OCI-LY1 (cell line): ENCODE data around the gene LNPEP.
"Not testable (repeated sequence)": the region's sequence is repeated elsewhere in the genome, so short reads cannot be mapped to it uniquely, and the experiment has no call there.

Source experiments
- H2AFZ ChIP-seq: fragments of 200-600 bp; sonication (generic), shearing (Covaris generic); 2 replicates; pipeline ENCODE4 v1.6.0; 2014; ENCODE audit warnings: antibody characterized with exemption, mild to moderate bottlenecking, low read length
- H3F3A ChIP-seq: fragments of 200-600 bp; sonication (generic), shearing (Covaris generic); 2 replicates; pipeline ENCODE4 v1.6.0; 2014; ENCODE audit warnings: mild to moderate bottlenecking, antibody characterized with exemption, low read length, moderate library complexity; ENCODE audit not compliant: insufficient read depth
- H3K27ac ChIP-seq: fragments of 200-600 bp; sonication (generic); 2 replicates; pipeline ENCODE4 v1.5.1; 2014; ENCODE audit warnings: low read length, mixed run types, mild to moderate bottlenecking, low read depth; ENCODE audit not compliant: poor library complexity, severe bottlenecking
- H3K27me3 ChIP-seq: fragments of 200-600 bp; sonication (generic); 2 replicates; pipeline ENCODE4 v1.6.0; 2014; ENCODE audit warnings: antibody characterized with exemption, mild to moderate bottlenecking, low read length, moderate library complexity; ENCODE audit not compliant: insufficient read depth
- H3K36me3 ChIP-seq: fragments of 200-600 bp; sonication (generic); 2 replicates; pipeline ENCODE4 v1.6.1; 2014; ENCODE audit warnings: mild to moderate bottlenecking, antibody characterized with exemption, low read length, moderate library complexity, mixed read lengths; ENCODE audit not compliant: insufficient read depth
- H3K4me1 ChIP-seq: fragments of 200-600 bp; sonication (generic); 2 replicates; pipeline ENCODE4 v1.5.1; 2014; ENCODE audit warnings: mild to moderate bottlenecking, low read length, moderate library complexity; ENCODE audit not compliant: insufficient read depth, severe bottlenecking
- H3K4me2 ChIP-seq: fragments of 200-600 bp; sonication (generic), shearing (Covaris generic); 2 replicates; pipeline ENCODE4 v1.6.1; 2014; ENCODE audit warnings: low read length
- H3K4me3 ChIP-seq: fragments of 200-600 bp; sonication (generic); 2 replicates; pipeline ENCODE4 v1.5.1; 2014; ENCODE audit warnings: low read length, low read depth, mild to moderate bottlenecking, mixed read lengths; ENCODE audit not compliant: poor library complexity, severe bottlenecking
- H3K79me2 ChIP-seq: fragments of 200-600 bp; shearing (Covaris generic); 2 replicates; pipeline ENCODE4 v1.6.1; 2016; ENCODE audit warnings: mixed run types, low read length, mixed read lengths; ENCODE audit not compliant: insufficient read depth
- H3K9ac ChIP-seq: fragments of 200-600 bp; sonication (generic), shearing (Covaris generic); 2 replicates; pipeline ENCODE4 v1.6.1; 2014; ENCODE audit warnings: mild to moderate bottlenecking, low read length, mixed read lengths
- H3K9me2 ChIP-seq: fragments of 200-600 bp; sonication (generic), shearing (Covaris generic); 2 replicates; pipeline ENCODE4 v1.6.1; 2014; ENCODE audit warnings: low read depth, mild to moderate bottlenecking, low read length, mixed read lengths
- H3K9me3 ChIP-seq: fragments of 200-600 bp; shearing (Covaris generic); 2 replicates; pipeline ENCODE4 v1.6.1; 2014; ENCODE audit warnings: low read length, mixed read lengths
- H4K20me1 ChIP-seq: fragments of 200-600 bp; sonication (generic), shearing (Covaris generic); 2 replicates; pipeline ENCODE4 v1.6.0; 2016; ENCODE audit warnings: mild to moderate bottlenecking, low read length; ENCODE audit not compliant: insufficient read depth
- EZH2 ChIP-seq: fragments of 200-600 bp; sonication (generic), shearing (Covaris generic); IDR thresholded peaks from 2 replicates; pipeline ENCODE4 v1.8.0; 2017; ENCODE audit warnings: borderline replicate concordance, mixed run types, mild to moderate bottlenecking, antibody characterized with exemption, low read length, moderate library complexity, mixed read lengths
- TF ChIP-seq, protein P1 (sequence below): fragments of 200-600 bp; sonication (generic), shearing (Covaris generic); IDR thresholded peaks from 2 replicates; pipeline ENCODE4 v1.5.1; 2017; ENCODE audit warnings: mild to moderate bottlenecking, antibody characterized with exemption, low read length, moderate library complexity, mixed read lengths

The LNPEP gene

DNA sequence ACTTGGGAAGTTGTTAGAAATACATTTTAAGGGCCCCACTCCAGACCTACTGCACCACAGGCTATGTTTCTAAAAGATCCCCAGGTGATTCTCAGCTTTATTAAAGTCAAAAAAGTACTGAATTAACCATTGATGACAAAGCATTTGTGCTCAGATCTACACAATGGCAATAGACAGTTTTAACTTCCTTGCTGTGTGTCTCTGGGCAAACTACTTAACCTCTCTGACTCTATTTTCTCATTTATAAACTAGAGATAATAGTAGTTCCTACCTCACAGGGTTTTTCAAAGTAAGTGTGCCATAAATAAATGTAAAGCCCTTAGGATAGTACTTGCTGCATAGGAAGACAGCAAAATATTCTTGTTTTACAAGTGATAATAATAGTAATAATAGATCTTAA lies 140.2 kb downstream of the LNPEP start:
- Histone ChIP-seq H3K27me3 (no peaks in the 10 kb centered on the region), H3K27ac (no peak overlapping the region), H3K4me1 (no peaks in the 10 kb centered on the region), H3K4me2 (no peak overlapping the region), H3K4me3 (no peak overlapping the region), H3K79me2 (no peaks in the 10 kb centered on the region), H3F3A (no peaks in the 10 kb centered on the region), H3K9ac (no peak overlapping the region), H2AFZ (no peak overlapping the region), H3K36me3 (no peaks in the 10 kb centered on the region), H3K9me3 (no peaks in the 10 kb centered on the region), H4K20me1 (no peaks in the 10 kb centered on the region), H3K9me2 (no peaks in the 10 kb centered on the region)
- TF ChIP-seq EZH2, result no peak
- TF ChIP-seq, protein P1, sequence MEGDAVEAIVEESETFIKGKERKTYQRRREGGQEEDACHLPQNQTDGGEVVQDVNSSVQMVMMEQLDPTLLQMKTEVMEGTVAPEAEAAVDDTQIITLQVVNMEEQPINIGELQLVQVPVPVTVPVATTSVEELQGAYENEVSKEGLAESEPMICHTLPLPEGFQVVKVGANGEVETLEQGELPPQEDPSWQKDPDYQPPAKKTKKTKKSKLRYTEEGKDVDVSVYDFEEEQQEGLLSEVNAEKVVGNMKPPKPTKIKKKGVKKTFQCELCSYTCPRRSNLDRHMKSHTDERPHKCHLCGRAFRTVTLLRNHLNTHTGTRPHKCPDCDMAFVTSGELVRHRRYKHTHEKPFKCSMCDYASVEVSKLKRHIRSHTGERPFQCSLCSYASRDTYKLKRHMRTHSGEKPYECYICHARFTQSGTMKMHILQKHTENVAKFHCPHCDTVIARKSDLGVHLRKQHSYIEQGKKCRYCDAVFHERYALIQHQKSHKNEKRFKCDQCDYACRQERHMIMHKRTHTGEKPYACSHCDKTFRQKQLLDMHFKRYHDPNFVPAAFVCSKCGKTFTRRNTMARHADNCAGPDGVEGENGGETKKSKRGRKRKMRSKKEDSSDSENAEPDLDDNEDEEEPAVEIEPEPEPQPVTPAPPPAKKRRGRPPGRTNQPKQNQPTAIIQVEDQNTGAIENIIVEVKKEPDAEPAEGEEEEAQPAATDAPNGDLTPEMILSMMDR, result no peak

DNA sequence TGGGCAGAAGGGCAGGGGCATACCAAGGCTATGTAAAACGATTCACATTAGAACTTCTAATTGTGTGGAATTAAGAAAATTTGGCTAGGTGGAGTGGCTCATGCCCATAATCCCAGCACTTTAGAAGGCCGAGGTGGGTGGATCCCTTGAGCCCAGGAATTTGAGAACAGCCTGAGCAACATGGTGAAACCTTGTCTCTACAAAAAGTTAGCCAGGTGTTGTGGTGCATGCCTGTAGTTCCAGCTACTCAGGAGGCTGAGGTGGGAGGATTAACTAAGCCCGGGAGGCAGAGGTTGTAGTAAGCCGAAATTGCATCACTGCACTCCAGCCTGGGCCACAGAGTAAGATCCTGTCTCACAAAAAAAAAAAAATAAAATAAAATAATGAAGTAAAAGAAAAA lies 141.4 kb downstream of the LNPEP start:
- H3K4me1 ChIP-seq, result no peaks in the 10 kb centered on the region
- no peaks in the 10 kb centered on the region for H3K9me3 ChIP-seq
- H3K9me2 ChIP-seq, result no peaks in the 10 kb centered on the region
- H3K36me3 ChIP-seq, result no peaks in the 10 kb centered on the region
- no peaks in the 10 kb centered on the region for H4K20me1 ChIP-seq
- TF ChIP-seq, protein P1, result no peak
- no peak for TF ChIP-seq EZH2
- no peak overlapping the region for H3K4me2 ChIP-seq
- no peak overlapping the region for H2AFZ ChIP-seq
- H3K27me3 ChIP-seq, result no peaks in the 10 kb centered on the region
- no peak overlapping the region for H3K4me3 ChIP-seq
- no peak overlapping the region for H3K9ac ChIP-seq
- H3F3A ChIP-seq, result no peaks in the 10 kb centered on the region
- H3K27ac ChIP-seq, result no peak overlapping the region
- H3K79me2 ChIP-seq, result no peaks in the 10 kb centered on the region

DNA sequence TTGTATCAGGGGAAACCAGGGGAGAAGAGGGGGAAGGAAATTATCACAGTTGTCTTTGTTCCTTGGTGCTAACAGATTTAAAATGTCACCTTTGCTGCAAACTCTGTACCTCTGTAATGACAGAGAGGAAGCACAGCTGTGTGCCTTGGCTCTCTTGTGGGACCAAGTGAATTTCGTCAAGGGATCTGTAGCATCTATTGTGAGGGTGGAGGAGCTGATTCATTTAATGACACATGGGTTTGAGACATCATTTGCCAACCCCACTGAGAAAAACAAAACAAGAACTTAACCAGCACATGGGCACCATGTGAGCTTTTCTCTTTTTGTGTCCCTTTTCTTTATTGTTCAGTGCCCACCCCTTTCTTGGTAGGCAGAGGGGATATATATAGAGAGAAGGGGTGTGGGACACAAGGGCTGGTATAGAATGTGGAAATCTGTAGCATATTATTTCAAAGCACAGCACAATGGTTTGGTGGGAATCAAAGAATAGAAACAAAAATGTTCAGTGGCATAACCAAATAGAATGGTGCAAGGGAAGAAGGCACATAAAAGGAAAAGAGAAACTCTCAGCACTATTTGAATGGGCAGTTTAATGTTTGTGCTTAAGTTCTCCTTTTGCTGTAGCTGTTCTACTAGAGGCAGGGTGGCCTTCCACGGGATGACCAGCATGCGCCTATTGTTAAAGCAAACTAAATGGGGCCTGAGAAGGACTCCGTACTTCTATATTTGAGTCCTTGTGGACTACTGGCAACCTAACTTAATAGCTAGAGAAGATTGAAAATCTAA lies 143.3 kb downstream of the LNPEP start:
- H3K9me2 ChIP-seq, result no peaks in the 10 kb centered on the region
- no peaks in the 10 kb centered on the region for H3F3A ChIP-seq
- no peak overlapping the region for H3K4me3 ChIP-seq
- H3K4me2 ChIP-seq, result no peak overlapping the region
- TF ChIP-seq, protein P1, result no peak
- no peak for TF ChIP-seq EZH2
- H3K27ac ChIP-seq, result no peak overlapping the region
- H3K4me1 ChIP-seq, result no peaks in the 10 kb centered on the region
- H4K20me1 ChIP-seq, result no peaks in the 10 kb centered on the region
- no peaks in the 10 kb centered on the region for H3K9me3 ChIP-seq
- H3K36me3 ChIP-seq, result no peaks in the 10 kb centered on the region
- H3K79me2 ChIP-seq, result no peaks in the 10 kb centered on the region
- no peak overlapping the region for H2AFZ ChIP-seq
- H3K9ac ChIP-seq, result no peak overlapping the region
- H3K27me3 ChIP-seq, result no peaks in the 10 kb centered on the region

DNA sequence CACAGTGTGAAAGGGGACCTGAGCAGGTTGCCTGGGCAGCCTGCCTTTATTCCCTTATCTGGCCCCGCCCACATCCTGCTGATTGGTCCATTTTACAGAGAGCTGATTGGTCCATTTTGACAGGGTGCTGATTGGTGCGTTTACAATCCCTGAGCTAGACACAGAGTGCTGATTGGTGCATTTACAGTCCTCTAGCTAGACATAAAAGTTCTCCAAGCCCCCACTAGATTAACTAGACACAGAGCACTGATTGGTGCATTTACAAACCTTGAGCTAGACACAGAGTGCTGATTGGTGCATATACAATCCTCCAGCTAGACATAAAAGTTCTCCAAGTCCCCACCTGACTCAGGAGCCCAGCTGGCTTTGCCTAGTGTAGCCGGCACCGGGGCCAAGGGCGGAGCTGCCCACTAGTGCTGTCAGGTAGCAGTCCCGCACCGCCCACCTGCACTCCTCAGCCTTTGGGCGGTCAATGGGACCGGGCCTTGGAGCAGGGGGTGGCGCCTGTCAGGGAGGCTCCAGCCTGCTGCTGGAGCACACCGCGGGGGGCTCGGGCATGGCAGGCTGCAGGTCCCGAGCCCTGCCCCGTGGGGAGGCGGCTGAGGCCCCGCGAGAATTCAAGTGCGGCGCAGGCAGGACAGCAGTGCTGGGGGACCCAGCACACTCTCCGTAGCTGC lies 149.0 kb downstream of the LNPEP start:
- H3K36me3 ChIP-seq, H3K79me2 ChIP-seq, H3F3A ChIP-seq, H4K20me1 ChIP-seq, H3K4me3 ChIP-seq, H3K4me1 ChIP-seq, H3K27ac ChIP-seq, H3K27me3 ChIP-seq, H3K4me2 ChIP-seq, H2AFZ ChIP-seq, H3K9ac ChIP-seq, H3K9me3 ChIP-seq, H3K9me2 ChIP-seq: not testable (repeated sequence)
